Endothelial cell of umbilical vein (primary cell): ENCODE results near the gene USP47. TPM values are rescaled to one million over a fixed set of nuclear protein-coding genes. Genes with fewer than 3 reads are reported as not detected.

ENCODE experiments used
- BruUV-seq: library from RNA; stranded (reverse); fragments of 400-500 nt; replicated peaks from 2 replicates; lab custom pipeline; 2021; lab: Mats Ljungman, UMichigan
- CTCF ChIA-PET: fragments of 300-600, 350-600 bp; sonication (Branson Sonifier 250); formaldehyde crosslinking; loops from one replicate; lab custom pipeline; 2021; ENCODE audit warnings: antibody characterized with exemption, inconsistent platforms; lab: Charles Lee
- POLR2A ChIA-PET: fragments of 300-600, 350-600 bp; sonication (Branson Sonifier 250); formaldehyde crosslinking; loops from one replicate; lab custom pipeline; 2021; ENCODE audit warnings: antibody characterized with exemption, inconsistent platforms; lab: Charles Lee
- DNase-seq: peaks from one replicate; pipeline ENCODE4 v3.0.0-alpha.2; 2011; ENCODE audit warnings: low read depth, low spot score
- FAIRE-seq: peaks from 2 replicates; lab custom pipeline; 2011; peaks lifted over from hg19 to GRCh38; lab: Jason Lieb, UNC
- H2AFZ ChIP-seq: 2 replicates; pipeline ENCODE4 v1.6.0; 2012; ENCODE audit warnings: low read depth, low read length, control low read depth, inconsistent platforms
- H3K27ac ChIP-seq: 2 replicates; pipeline ENCODE4 v1.5.1; 2011; ENCODE audit warnings: low read depth, mild to moderate bottlenecking, control low read depth, low read length, moderate library complexity; ENCODE audit not compliant: insufficient read depth
- H3K27me3 ChIP-seq, 2 experiments: 2 replicates each; pipeline versions ENCODE4 v1.6.0 to v1.6.1; 2011; ENCODE audit warnings: low read length in 2 of 2, mixed read lengths in 1 of 2; ENCODE audit not compliant: control insufficient read depth in 2 of 2, insufficient read depth in 2 of 2
- H3K36me3 ChIP-seq, 2 experiments: 2 replicates in 1 of 2; 3 replicates in 1 of 2; pipeline ENCODE4 v1.5.1; 2011; ENCODE audit warnings: low read length in 2 of 2, mild to moderate bottlenecking in 1 of 2, moderate library complexity in 1 of 2; ENCODE audit not compliant: control insufficient read depth in 2 of 2, insufficient read depth in 2 of 2; ENCODE audit errors: extremely low read depth in 1 of 2
- H3K4me1 ChIP-seq: 3 replicates; pipeline ENCODE4 v1.5.1; 2011; ENCODE audit warnings: mild to moderate bottlenecking, low read length; ENCODE audit not compliant: control insufficient read depth, insufficient read depth; ENCODE audit errors: extremely low read depth
- H3K4me2 ChIP-seq: 2 replicates; pipeline ENCODE4 v1.6.1; 2011; ENCODE audit warnings: low read length, control low read depth, mixed read lengths; ENCODE audit not compliant: insufficient read depth
- H3K4me3 ChIP-seq, 3 experiments: fragments of 200-600 bp in 1 of 3; sonication (generic), shearing (Covaris generic) in 1 of 3; replicated peaks in 1 of 3; 2 replicates each; pipeline ENCODE4 v1.5.1; 2011 to 2016; ENCODE audit warnings: control low read depth in 3 of 3, low read length in 3 of 3, mild to moderate bottlenecking in 2 of 3, inconsistent platforms in 1 of 3, low read depth in 1 of 3, moderate library complexity in 1 of 3; ENCODE audit not compliant: insufficient read depth in 1 of 3
- H3K79me2 ChIP-seq: 2 replicates; pipeline ENCODE4 v1.6.0; 2012; ENCODE audit warnings: low read length, inconsistent platforms; ENCODE audit not compliant: control insufficient read depth, insufficient read depth
- H3K9ac ChIP-seq: replicated peaks from 2 replicates; pipeline ENCODE3; 2011; ENCODE audit warnings: low read length, control low read depth; ENCODE audit not compliant: insufficient read depth; ENCODE audit errors: extremely low read depth
- H3K9me1 ChIP-seq: replicated peaks from 3 replicates; pipeline ENCODE4 v1.6.0; 2011; ENCODE audit warnings: mild to moderate bottlenecking, low read length; ENCODE audit not compliant: control insufficient read depth, insufficient read depth; ENCODE audit errors: extremely low read depth
- H3K9me3 ChIP-seq: replicated peaks from 2 replicates; pipeline ENCODE4 v1.5.1; 2012; ENCODE audit warnings: low read length, inconsistent platforms; ENCODE audit not compliant: control insufficient read depth, insufficient read depth
- H4K20me1 ChIP-seq: replicated peaks from 2 replicates; pipeline ENCODE3; 2011; ENCODE audit warnings: mild to moderate bottlenecking, low read length; ENCODE audit not compliant: control insufficient read depth, insufficient read depth; ENCODE audit errors: extremely low read depth
- GATA2 ChIP-seq: IDR thresholded peaks from 2 replicates; pipeline ENCODE4 v1.7.0; 2011; ENCODE audit warnings: low read depth, mild to moderate bottlenecking, moderate library complexity, mixed read lengths, low read length; ENCODE audit not compliant: insufficient read length, insufficient read depth
- JUN ChIP-seq: IDR thresholded peaks from 2 replicates; pipeline ENCODE4 v1.6.1; 2011; ENCODE audit warnings: borderline replicate concordance, low read depth; ENCODE audit not compliant: insufficient read length, insufficient read depth
- MYC ChIP-seq: IDR thresholded peaks from one replicate; pipeline ENCODE4 v1.6.1; 2011; ENCODE audit warnings: mild to moderate bottlenecking, low read depth, low read length
- POLR2AphosphoS5 ChIP-seq: IDR thresholded peaks from 2 replicates; pipeline ENCODE4 v1.6.1; 2012; ENCODE audit warnings: low read depth, mild to moderate bottlenecking, control low read depth, low read length, moderate library complexity; ENCODE audit not compliant: insufficient read depth
- dilution Hi-C: fragments of 300-500 bp; cut with MboI; formaldehyde crosslinking; loops from one replicate; pipeline ENCODE4 v1.15.0; 2019; ENCODE audit warnings: low sequenced_read_pairs; ENCODE audit not compliant: extremely low pct_ligation_motif_present
- intact Hi-C: fragments of 100-400 bp; cut with micrococcal nuclease; formaldehyde crosslinking; loops from one replicate; pipeline ENCODE4 v1.10.0; 2022
- polyA plus RNA-seq, 4 experiments: library from polyadenylated mRNA; depleted of rRNA in 3 of 4; stranded (reverse) in 3 of 4; unstranded in 1 of 4; fragments of >200 nt; gene quantifications; 2 replicates each; pipeline versions ENCODE4 v1.2.1 to v1.2.3, GENCODE V29; 2011 to 2012; ENCODE audit warnings: missing spikeins in 1 of 4
- total RNA-seq: library from RNA; stranded (reverse); gene quantifications from 2 replicates; pipeline ENCODE4 v1.2.3, GENCODE V29; 2021

The USP47 gene
- total and polyA plus RNA-seq, 2 donors (not counting 3 experiments of a cell fraction or from before 2014, with no cell fraction given) = 7.8 to 38.0 TPM

GRCh38 chr11:11944444-11944843 lies 102.7 kb downstream of the USP47 start:
- no peak for DNase-seq
- intact Hi-C loops = no loop called here
- no peak overlapping the region for H3K4me2 ChIP-seq
- no peaks in the 10 kb centered on the region for H3K27me3 ChIP-seq
- ChIA-PET CTCF (interaction anchor here (0.7 to 2.0 kb wide), 3 partner anchors 13 to 28 kb away, joined by 3 to 7 read pairs (median 4); no protein-coding TSS in a partner anchor), POLR2A (no interaction called here)
- no peak for FAIRE-seq
- H3K36me3 ChIP-seq = peaks cover 4 to 5% of the 10 kb centered on the region in 2 experiments
- H3K27ac ChIP-seq = no peak overlapping the region
- BruUV-seq = no TSS peak
- H2AFZ ChIP-seq = no peak overlapping the region
- no peak overlapping the region for H3K4me3 ChIP-seq
- no peak for TF ChIP-seq JUN
- TF ChIP-seq MYC = no peak
- dilution Hi-C loops = no loop called here
- H3K9me3 ChIP-seq = no peaks in the 10 kb centered on the region
- no peaks in the 10 kb centered on the region for H4K20me1 ChIP-seq
- H3K79me2 ChIP-seq = no peaks in the 10 kb centered on the region
- H3K9me1 ChIP-seq = no peaks in the 10 kb centered on the region
- no peaks in the 10 kb centered on the region for H3K4me1 ChIP-seq
- no peak overlapping the region for H3K9ac ChIP-seq

DNA sequence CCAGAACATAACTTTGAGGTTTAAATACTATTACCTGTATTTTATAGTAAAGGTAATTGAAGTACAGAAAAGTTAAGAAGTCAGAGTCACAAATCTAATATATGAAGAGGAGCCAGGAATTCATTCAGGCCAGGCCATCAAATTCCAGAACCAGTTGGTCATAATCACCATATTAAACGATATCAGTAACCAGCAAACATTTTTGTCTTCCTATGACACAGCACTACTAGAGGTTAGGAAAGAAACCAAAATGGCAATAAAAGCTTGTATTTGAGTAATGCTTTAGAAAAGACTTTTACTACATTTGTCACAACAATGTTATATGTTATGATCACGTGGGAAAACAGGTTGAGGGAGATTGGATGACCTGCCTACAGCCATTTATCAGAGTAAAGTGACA lies 104.4 kb downstream of the USP47 start:
- no peaks in the 10 kb centered on the region for H3K9me1 ChIP-seq
- no peaks in the 10 kb centered on the region for H3K27me3 ChIP-seq
- no peak overlapping the region for H3K9ac ChIP-seq
- H3K4me1 ChIP-seq = no peaks in the 10 kb centered on the region
- no peak overlapping the region for H3K4me2 ChIP-seq
- DNase-seq = no peak
- no peak for TF ChIP-seq POLR2AphosphoS5
- TF ChIP-seq GATA2 = no peak
- TF ChIP-seq MYC = no peak
- POLR2A ChIA-PET = no interaction called here
- no peaks in the 10 kb centered on the region for H3K9me3 ChIP-seq
- no peak for FAIRE-seq
- no peak overlapping the region for H3K4me3 ChIP-seq
- dilution Hi-C loops = no loop called here
- no TSS peak for BruUV-seq
- H3K36me3 ChIP-seq = peaks cover 4 to 8% of the 10 kb centered on the region in 2 experiments
- intact Hi-C loops = no loop called here
- H4K20me1 ChIP-seq = no peaks in the 10 kb centered on the region
- CTCF ChIA-PET = interaction anchor here (1.7 to 3.4 kb wide), 2 partner anchors 14 to 98 kb away, joined by 6 to 16 read pairs; no protein-coding TSS in a partner anchor
- H3K27ac ChIP-seq = no peak overlapping the region
- H3K79me2 ChIP-seq = no peaks in the 10 kb centered on the region
- no peak overlapping the region for H2AFZ ChIP-seq
